HG02852 (cell line): ENCODE data around the gene OR10AD1.
"Not testable (repeated sequence)": the region's sequence is repeated elsewhere in the genome, so short reads cannot be mapped to it uniquely, and the experiment has no call there.

Experiments used
- ATAC-seq: cut with Tn5 transposase; IDR thresholded peaks from one replicate; pipeline ENCODE4 v1.9.1; 2021; ENCODE audit warnings: mild to moderate bottlenecking, moderate library complexity; ENCODE audit not compliant: unreplicated experiment

OR10AD1 gene

GRCh38 chr12:48163150-48163747, 39.8 kb downstream of the OR10AD1 start:
- no peak for ATAC-seq

GRCh38 chr12:48160807-48161206, 42.3 kb downstream of the OR10AD1 start:
- ATAC-seq = no peak

- no peak for ATAC-seq
Observed at GRCh38 chr12:48160046-48160445, 43.0 kb downstream of the OR10AD1 start.

- ATAC-seq = no peak
Observed at GRCh38 chr12:48157889-48158370, 45.2 kb downstream of the OR10AD1 start.

GRCh38 chr12:48157018-48157888, 45.8 kb downstream of the OR10AD1 start, which contains the start of gene ASB8:
ASB8 (minus strand) TSS chr12:48157515; CDS start chr12:48153496, 4,019 bp downstream.
- peak; percentile 87 for ATAC-seq

GRCh38 chr12:48156652-48157017, 46.5 kb downstream of the OR10AD1 start:
- ATAC-seq = no peak

- not testable (repeated sequence) for ATAC-seq
Observed at GRCh38 chr12:48155786-48156185, 47.3 kb downstream of the OR10AD1 start.
